K562 (cell line): Measurements from ENCODE around the gene GMDS. TPM values are rescaled to one million over a fixed set of nuclear protein-coding genes. Genes with fewer than 3 reads are reported as not detected.

ENCODE experiments used
- ARID4B ChIP-seq: sonication (generic); formaldehyde crosslinking; IDR thresholded peaks from 2 replicates; pipeline ENCODE4 v1.8.0; 2022; ENCODE audit warnings: mild to moderate bottlenecking, missing genetic modification reagents
- PRDM10 ChIP-seq: fragments of 450-650 bp; IDR thresholded peaks from 2 replicates; pipeline ENCODE4 v1.6.1; 2018; ENCODE audit not compliant: partially characterized antibody
- ZNF184 ChIP-seq: sonication (generic); formaldehyde crosslinking; IDR thresholded peaks from 2 replicates; pipeline ENCODE4 v1.5.0; 2020; ENCODE audit warnings: missing genetic modification reagents
- polyA plus RNA-seq, 8 experiments: library from polyadenylated mRNA; depleted of rRNA in 4 of 8; stranded (reverse) in 5 of 8; unstranded in 3 of 8; fragments of >200 nt; fragmentation: Nextera tagmentation in 2 of 8; fragmentation: Illumina TruSeq in 1 of 8; extraction: Ambion mirVana in 2 of 8; extraction: Trizol in 1 of 8; gene quantifications; 2 replicates each; pipeline versions ENCODE4 v1.2.1 to v1.2.3, GENCODE V29; 2011 to 2014; ENCODE audit warnings: inconsistent platforms in 1 of 8, missing spikeins in 1 of 8
- total RNA-seq, 7 experiments: library from RNA; depleted of rRNA in 6 of 7; stranded (reverse); fragments of >200 nt in 6 of 7; fragmentation: Illumina TruSeq in 2 of 7; extraction: Trizol in 2 of 7; gene quantifications; 2 replicates each; pipeline versions ENCODE4 v1.2.1 to v1.2.3, GENCODE V29; 2011 to 2021; ENCODE audit warnings: low replicate concordance in 1 of 7

Gene GMDS
- total and polyA plus RNA-seq, 9 of the 15 experiments (the other 6 are each of a cell fraction or from before 2014, with no cell fraction given): 0.48 to 31.8 (median 13.4) TPM

- no peak for TF ChIP-seq PRDM10
- TF ChIP-seq ZNF184: no peak
- TF ChIP-seq ARID4B (CRISPR knock-in tag): no peak
Observed at GRCh38 chr6:1915226-1915625, 330.2 kb downstream of the GMDS start (continued).
